SK-N-SH (cell line): ENCODE results near the gene SPTLC2.
"Not testable (repeated sequence)": the region's sequence is repeated elsewhere in the genome, so short reads cannot be mapped to it uniquely, and the experiment has no call there.

Source experiments
- ELF1 ChIP-seq: IDR thresholded peaks from 2 replicates; pipeline ENCODE4 v1.4.0; 2012
- MXI1 ChIP-seq: IDR thresholded peaks from 2 replicates; pipeline ENCODE4 v1.6.1; 2012; ENCODE audit warnings: mild to moderate bottlenecking, low read depth, low read length, improper control_type of control experiment
- POLR2AphosphoS5 ChIP-seq: IDR thresholded peaks from 2 replicates; pipeline ENCODE4 v1.6.1; 2012; ENCODE audit warnings: low read depth, low read length
- TAF1 ChIP-seq: IDR thresholded peaks from 2 replicates; pipeline ENCODE4 v1.6.1; 2012; ENCODE audit warnings: low read depth, mild to moderate bottlenecking, low read length, moderate library complexity, borderline replicate concordance
- TF ChIP-seq, protein P1 (sequence below): IDR thresholded peaks from 2 replicates; pipeline ENCODE4 v1.4.0; 2012; ENCODE audit warnings: low read depth
- TF ChIP-seq, protein P2 (sequence below): IDR thresholded peaks from 2 replicates; pipeline ENCODE4 v1.4.0; 2012; ENCODE audit warnings: low read depth, borderline replicate concordance
- TF ChIP-seq, protein P3 (sequence below): fragments of 200-600 bp; sonication (generic); IDR thresholded peaks from 2 replicates; pipeline ENCODE4 v1.6.1; 2017; ENCODE audit warnings: antibody characterized with exemption, mild to moderate bottlenecking, moderate library complexity

DNA sequence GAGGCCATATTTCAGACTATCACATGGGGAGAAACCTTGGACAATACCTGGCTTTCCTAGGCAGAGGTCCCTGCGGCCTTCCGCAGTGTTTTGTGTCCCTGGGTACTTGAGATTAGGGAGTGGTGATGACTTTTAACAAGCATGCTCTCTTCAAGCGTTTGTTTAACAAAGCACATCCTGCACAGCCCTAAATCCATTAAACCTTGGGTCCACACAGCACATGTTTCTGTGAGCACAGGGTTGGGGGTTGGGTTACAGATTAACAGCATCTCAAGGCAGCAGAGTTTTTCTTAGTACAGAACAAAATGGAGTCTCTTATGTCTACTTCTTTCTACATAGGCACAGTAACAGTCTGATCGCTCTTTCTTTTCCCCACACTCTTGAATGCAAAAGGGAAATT, 19.4 kb upstream of the SPTLC2 start:
- TF ChIP-seq, protein P1, sequence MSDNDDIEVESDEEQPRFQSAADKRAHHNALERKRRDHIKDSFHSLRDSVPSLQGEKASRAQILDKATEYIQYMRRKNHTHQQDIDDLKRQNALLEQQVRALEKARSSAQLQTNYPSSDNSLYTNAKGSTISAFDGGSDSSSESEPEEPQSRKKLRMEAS: not testable (repeated sequence)
- not testable (repeated sequence) for TF ChIP-seq TAF1, POLR2AphosphoS5, MXI1, ELF1
- TF ChIP-seq, protein P2, sequence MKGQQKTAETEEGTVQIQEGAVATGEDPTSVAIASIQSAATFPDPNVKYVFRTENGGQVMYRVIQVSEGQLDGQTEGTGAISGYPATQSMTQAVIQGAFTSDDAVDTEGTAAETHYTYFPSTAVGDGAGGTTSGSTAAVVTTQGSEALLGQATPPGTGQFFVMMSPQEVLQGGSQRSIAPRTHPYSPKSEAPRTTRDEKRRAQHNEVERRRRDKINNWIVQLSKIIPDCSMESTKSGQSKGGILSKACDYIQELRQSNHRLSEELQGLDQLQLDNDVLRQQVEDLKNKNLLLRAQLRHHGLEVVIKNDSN: not testable (repeated sequence)
- TF ChIP-seq, protein P3, sequence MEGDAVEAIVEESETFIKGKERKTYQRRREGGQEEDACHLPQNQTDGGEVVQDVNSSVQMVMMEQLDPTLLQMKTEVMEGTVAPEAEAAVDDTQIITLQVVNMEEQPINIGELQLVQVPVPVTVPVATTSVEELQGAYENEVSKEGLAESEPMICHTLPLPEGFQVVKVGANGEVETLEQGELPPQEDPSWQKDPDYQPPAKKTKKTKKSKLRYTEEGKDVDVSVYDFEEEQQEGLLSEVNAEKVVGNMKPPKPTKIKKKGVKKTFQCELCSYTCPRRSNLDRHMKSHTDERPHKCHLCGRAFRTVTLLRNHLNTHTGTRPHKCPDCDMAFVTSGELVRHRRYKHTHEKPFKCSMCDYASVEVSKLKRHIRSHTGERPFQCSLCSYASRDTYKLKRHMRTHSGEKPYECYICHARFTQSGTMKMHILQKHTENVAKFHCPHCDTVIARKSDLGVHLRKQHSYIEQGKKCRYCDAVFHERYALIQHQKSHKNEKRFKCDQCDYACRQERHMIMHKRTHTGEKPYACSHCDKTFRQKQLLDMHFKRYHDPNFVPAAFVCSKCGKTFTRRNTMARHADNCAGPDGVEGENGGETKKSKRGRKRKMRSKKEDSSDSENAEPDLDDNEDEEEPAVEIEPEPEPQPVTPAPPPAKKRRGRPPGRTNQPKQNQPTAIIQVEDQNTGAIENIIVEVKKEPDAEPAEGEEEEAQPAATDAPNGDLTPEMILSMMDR: not testable (repeated sequence)
